HepG2 (cell line): ENCODE results near the gene PTH1R. TPM values are rescaled to one million over a fixed set of nuclear protein-coding genes. Genes with fewer than 3 reads are reported as not detected.

Experiments used
- BRCA1 ChIP-seq: sonication (generic); formaldehyde crosslinking; IDR thresholded peaks from 2 replicates; pipeline ENCODE4 v1.4.0; 2020; ENCODE audit warnings: missing genetic modification reagents
- JDP2 ChIP-seq: sonication (generic); formaldehyde crosslinking; IDR thresholded peaks from 2 replicates; pipeline ENCODE4 v1.8.1; 2022; ENCODE audit warnings: missing genetic modification reagents, borderline replicate concordance
- MAFK ChIP-seq, 2 experiments: IDR thresholded peaks in 1 of 2; conservative IDR thresholded peaks in 1 of 2; 2 replicates each; pipeline ENCODE4 v1.6.1; 2011; ENCODE audit warnings: improper control_type of control experiment in 2 of 2, low read length in 2 of 2
- RFX5 ChIP-seq: IDR thresholded peaks from 2 replicates; pipeline ENCODE4 v1.6.1; 2011; ENCODE audit warnings: low read depth, low read length, improper control_type of control experiment
- SIN3B ChIP-seq: fragments of 150-350 bp; IDR thresholded peaks from 2 replicates; pipeline ENCODE4 v1.6.1; 2014; ENCODE audit warnings: low read length
- polyA plus RNA-seq, 8 experiments: library from polyadenylated mRNA; depleted of rRNA in 3 of 8; stranded (reverse) in 7 of 8; unstranded in 1 of 8; fragments of >200 nt; fragmentation: Illumina TruSeq in 4 of 8; extraction: Trizol in 4 of 8; gene quantifications; 2 replicates each; pipeline versions ENCODE4 v1.2.1 to v1.2.3, GENCODE V29; 2011 to 2016; ENCODE audit warnings: low read depth in 4 of 8, missing spikeins in 1 of 8, mixed read lengths in 1 of 8; ENCODE audit not compliant: insufficient read depth in 1 of 8
- total RNA-seq, 5 experiments: library from RNA; depleted of rRNA; stranded (reverse); fragments of >200 nt; fragmentation: Illumina TruSeq; extraction: Trizol; gene quantifications; 2 replicates each; pipeline ENCODE4 v1.2.3, GENCODE V29; 2016; ENCODE audit warnings: low read depth in 1 of 5
- TF ChIP-seq, protein P1 (sequence below): sonication (generic); formaldehyde crosslinking; IDR thresholded peaks from 2 replicates; pipeline ENCODE4 v1.8.0; 2022; ENCODE audit warnings: mild to moderate bottlenecking, missing genetic modification reagents; ENCODE audit not compliant: insufficient replicate concordance
- TF ChIP-seq, protein P2 (sequence below): sonication (generic); formaldehyde crosslinking; IDR thresholded peaks from 2 replicates; pipeline ENCODE4 v1.4.0; 2020; ENCODE audit warnings: missing genetic modification reagents
- TF ChIP-seq, protein P3 (sequence below): sonication (generic); formaldehyde crosslinking; IDR thresholded peaks from 2 replicates; pipeline ENCODE4 v1.4.0; 2020; ENCODE audit warnings: mild to moderate bottlenecking, missing genetic modification reagents
- TF ChIP-seq, protein P4 (sequence below): sonication (generic); formaldehyde crosslinking; IDR thresholded peaks from 2 replicates; pipeline ENCODE4 v1.5.0; 2020; ENCODE audit warnings: missing genetic modification reagents

PTH1R gene
- total and polyA plus RNA-seq, 2 of the 13 experiments (the other 11 are each of a cell fraction or from before 2014, with no cell fraction given): not detected

DNA sequence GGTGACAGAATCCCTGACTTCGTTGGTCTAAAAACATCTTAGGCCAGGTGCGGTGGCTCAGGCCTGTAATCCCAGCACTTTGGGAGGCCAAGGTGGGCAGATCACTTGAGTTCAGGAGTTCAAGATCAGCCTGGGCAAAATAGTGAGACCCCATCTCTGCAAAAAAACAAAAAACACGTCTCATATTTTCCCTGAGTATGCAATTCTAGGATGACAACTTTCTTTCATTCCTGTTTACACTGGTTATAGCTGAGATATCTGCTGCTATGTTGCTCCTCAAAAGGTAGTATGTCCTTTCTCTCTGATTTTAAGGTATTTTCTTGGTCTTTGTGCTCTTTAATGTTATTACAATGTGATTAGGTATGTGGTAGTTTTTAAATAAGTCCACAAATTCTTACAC, 39.3 kb downstream of the PTH1R start (continued):
- TF ChIP-seq, protein P1, sequence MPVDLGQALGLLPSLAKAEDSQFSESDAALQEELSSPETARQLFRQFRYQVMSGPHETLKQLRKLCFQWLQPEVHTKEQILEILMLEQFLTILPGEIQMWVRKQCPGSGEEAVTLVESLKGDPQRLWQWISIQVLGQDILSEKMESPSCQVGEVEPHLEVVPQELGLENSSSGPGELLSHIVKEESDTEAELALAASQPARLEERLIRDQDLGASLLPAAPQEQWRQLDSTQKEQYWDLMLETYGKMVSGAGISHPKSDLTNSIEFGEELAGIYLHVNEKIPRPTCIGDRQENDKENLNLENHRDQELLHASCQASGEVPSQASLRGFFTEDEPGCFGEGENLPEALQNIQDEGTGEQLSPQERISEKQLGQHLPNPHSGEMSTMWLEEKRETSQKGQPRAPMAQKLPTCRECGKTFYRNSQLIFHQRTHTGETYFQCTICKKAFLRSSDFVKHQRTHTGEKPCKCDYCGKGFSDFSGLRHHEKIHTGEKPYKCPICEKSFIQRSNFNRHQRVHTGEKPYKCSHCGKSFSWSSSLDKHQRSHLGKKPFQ (CRISPR knock-in tag): no peak
- no peak for TF ChIP-seq BRCA1 (CRISPR knock-in tag)
- TF ChIP-seq RFX5: no peak
- 0 out of 4 replicates have a peak, but pooled peaks of 1 of the 2 experiments have one; percentile 18 for TF ChIP-seq MAFK (conservative IDR thresholded peaks at IDR 0.05 in 1 of 2, IDR thresholded peaks at IDR 0.05 in 1 of 2; ENCODE audit: low read length in 2 of 2)
- TF ChIP-seq JDP2: no peak
- TF ChIP-seq, protein P2, sequence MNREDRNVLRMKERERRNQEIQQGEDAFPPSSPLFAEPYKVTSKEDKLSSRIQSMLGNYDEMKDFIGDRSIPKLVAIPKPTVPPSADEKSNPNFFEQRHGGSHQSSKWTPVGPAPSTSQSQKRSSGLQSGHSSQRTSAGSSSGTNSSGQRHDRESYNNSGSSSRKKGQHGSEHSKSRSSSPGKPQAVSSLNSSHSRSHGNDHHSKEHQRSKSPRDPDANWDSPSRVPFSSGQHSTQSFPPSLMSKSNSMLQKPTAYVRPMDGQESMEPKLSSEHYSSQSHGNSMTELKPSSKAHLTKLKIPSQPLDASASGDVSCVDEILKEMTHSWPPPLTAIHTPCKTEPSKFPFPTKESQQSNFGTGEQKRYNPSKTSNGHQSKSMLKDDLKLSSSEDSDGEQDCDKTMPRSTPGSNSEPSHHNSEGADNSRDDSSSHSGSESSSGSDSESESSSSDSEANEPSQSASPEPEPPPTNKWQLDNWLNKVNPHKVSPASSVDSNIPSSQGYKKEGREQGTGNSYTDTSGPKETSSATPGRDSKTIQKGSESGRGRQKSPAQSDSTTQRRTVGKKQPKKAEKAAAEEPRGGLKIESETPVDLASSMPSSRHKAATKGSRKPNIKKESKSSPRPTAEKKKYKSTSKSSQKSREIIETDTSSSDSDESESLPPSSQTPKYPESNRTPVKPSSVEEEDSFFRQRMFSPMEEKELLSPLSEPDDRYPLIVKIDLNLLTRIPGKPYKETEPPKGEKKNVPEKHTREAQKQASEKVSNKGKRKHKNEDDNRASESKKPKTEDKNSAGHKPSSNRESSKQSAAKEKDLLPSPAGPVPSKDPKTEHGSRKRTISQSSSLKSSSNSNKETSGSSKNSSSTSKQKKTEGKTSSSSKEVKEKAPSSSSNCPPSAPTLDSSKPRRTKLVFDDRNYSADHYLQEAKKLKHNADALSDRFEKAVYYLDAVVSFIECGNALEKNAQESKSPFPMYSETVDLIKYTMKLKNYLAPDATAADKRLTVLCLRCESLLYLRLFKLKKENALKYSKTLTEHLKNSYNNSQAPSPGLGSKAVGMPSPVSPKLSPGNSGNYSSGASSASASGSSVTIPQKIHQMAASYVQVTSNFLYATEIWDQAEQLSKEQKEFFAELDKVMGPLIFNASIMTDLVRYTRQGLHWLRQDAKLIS (CRISPR knock-in tag): no peak
- TF ChIP-seq, protein P3, sequence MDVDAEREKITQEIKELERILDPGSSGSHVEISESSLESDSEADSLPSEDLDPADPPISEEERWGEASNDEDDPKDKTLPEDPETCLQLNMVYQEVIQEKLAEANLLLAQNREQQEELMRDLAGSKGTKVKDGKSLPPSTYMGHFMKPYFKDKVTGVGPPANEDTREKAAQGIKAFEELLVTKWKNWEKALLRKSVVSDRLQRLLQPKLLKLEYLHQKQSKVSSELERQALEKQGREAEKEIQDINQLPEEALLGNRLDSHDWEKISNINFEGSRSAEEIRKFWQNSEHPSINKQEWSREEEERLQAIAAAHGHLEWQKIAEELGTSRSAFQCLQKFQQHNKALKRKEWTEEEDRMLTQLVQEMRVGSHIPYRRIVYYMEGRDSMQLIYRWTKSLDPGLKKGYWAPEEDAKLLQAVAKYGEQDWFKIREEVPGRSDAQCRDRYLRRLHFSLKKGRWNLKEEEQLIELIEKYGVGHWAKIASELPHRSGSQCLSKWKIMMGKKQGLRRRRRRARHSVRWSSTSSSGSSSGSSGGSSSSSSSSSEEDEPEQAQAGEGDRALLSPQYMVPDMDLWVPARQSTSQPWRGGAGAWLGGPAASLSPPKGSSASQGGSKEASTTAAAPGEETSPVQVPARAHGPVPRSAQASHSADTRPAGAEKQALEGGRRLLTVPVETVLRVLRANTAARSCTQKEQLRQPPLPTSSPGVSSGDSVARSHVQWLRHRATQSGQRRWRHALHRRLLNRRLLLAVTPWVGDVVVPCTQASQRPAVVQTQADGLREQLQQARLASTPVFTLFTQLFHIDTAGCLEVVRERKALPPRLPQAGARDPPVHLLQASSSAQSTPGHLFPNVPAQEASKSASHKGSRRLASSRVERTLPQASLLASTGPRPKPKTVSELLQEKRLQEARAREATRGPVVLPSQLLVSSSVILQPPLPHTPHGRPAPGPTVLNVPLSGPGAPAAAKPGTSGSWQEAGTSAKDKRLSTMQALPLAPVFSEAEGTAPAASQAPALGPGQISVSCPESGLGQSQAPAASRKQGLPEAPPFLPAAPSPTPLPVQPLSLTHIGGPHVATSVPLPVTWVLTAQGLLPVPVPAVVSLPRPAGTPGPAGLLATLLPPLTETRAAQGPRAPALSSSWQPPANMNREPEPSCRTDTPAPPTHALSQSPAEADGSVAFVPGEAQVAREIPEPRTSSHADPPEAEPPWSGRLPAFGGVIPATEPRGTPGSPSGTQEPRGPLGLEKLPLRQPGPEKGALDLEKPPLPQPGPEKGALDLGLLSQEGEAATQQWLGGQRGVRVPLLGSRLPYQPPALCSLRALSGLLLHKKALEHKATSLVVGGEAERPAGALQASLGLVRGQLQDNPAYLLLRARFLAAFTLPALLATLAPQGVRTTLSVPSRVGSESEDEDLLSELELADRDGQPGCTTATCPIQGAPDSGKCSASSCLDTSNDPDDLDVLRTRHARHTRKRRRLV (CRISPR knock-in tag): no peak
- TF ChIP-seq SIN3B: no peak
- TF ChIP-seq, protein P4, sequence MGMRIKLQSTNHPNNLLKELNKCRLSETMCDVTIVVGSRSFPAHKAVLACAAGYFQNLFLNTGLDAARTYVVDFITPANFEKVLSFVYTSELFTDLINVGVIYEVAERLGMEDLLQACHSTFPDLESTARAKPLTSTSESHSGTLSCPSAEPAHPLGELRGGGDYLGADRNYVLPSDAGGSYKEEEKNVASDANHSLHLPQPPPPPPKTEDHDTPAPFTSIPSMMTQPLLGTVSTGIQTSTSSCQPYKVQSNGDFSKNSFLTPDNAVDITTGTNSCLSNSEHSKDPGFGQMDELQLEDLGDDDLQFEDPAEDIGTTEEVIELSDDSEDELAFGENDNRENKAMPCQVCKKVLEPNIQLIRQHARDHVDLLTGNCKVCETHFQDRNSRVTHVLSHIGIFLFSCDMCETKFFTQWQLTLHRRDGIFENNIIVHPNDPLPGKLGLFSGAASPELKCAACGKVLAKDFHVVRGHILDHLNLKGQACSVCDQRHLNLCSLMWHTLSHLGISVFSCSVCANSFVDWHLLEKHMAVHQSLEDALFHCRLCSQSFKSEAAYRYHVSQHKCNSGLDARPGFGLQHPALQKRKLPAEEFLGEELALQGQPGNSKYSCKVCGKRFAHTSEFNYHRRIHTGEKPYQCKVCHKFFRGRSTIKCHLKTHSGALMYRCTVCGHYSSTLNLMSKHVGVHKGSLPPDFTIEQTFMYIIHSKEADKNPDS (CRISPR knock-in tag): no peak
